Measurements from ENCODE around the gene LMO7. TPM values are rescaled to one million over a fixed set of nuclear protein-coding genes. Genes with fewer than 3 reads are reported as not detected.

The LMO7 gene
- total RNA-seq, 1 experiment from 2014 or later, result 20.4 TPM

DNA sequence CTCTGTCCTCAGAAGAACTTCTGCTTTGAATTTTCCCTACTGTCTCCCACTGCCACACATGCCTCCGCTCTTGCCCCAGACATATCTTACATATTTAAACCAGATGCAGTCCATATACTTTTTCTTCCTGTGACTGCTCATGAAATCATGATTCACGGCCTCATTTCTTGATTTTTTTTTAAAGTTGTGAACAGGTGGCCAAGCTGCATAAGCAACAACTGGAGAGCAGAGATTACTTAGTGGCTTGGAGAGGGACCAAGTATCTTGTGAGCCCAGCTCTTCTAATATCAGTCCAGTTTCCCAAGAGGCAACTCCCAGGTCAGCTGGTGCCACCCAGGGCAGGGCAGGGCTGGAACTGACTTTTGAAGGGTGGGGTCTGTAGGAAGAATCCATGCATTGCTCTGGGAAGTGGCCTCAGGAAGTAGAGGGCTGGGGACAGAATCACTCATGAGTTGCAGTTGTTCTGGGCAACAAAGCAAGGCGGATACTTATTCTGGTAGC is 152.4 kb downstream of the LMO7 start:
- Histone ChIP-seq H3K4ac (ENCODE audit: low read depth, low read length) (no peak overlapping the region), H3K9ac (ENCODE audit: extremely low read depth, insufficient read length, low read length) (no peak overlapping the region), H3K4me2 (ENCODE audit: insufficient read depth, insufficient read length, low read length) (no peak overlapping the region), H3K23me2 (ENCODE audit: insufficient read length, low read depth, low read length, poor library complexity, severe bottlenecking) (no peaks in the 10 kb centered on the region), H4K5ac (ENCODE audit: insufficient read length, low read depth, low read length) (no peak overlapping the region), H4K8ac (replicated peaks; ENCODE audit: insufficient read length, low read depth, low read length) (no peak overlapping the region), H3K56ac (ENCODE audit: insufficient read length, low read depth, low read length) (no peak overlapping the region), H2BK12ac (ENCODE audit: insufficient read length, low read depth, low read length) (no peak overlapping the region), H2BK120ac (ENCODE audit: low read depth, low read length, poor library complexity, severe bottlenecking) (no peak overlapping the region), H3K27me3 (ENCODE audit: insufficient read depth, low read length) (no peaks in the 10 kb centered on the region), H3T11ph (ENCODE audit: low read length) (no peak overlapping the region), H2AK5ac (ENCODE audit: insufficient read length, low read length) (no peak overlapping the region), H2BK20ac (ENCODE audit: low read depth, low read length, poor library complexity, severe bottlenecking) (no peak overlapping the region), H3K79me1 (ENCODE audit: insufficient read depth, low read depth, low read length, poor library complexity, severe bottlenecking) (no peaks in the 10 kb centered on the region), H3K18ac (ENCODE audit: insufficient read length, low read depth, low read length) (no peak overlapping the region), H3K27ac (ENCODE audit: insufficient read length, low read depth, low read length) (no peak overlapping the region), H3K79me2 (ENCODE audit: insufficient read depth, low read length) (no peaks in the 10 kb centered on the region), H2BK15ac (ENCODE audit: low read depth, low read length) (no peak overlapping the region), H3K9me3 (ENCODE audit: control insufficient read depth, low read depth, low read length) (no peaks in the 10 kb centered on the region), H3K14ac (ENCODE audit: insufficient read depth, low read length) (no peak overlapping the region), H2BK5ac (ENCODE audit: insufficient read length, low read length) (no peak overlapping the region), H3K23ac (ENCODE audit: insufficient read length, low read depth, low read length) (no peak overlapping the region), H4K91ac (ENCODE audit: insufficient read length, low read depth, low read length) (no peak overlapping the region), H4K20me1 (ENCODE audit: control insufficient read depth, insufficient read depth, insufficient read length) (no peaks in the 10 kb centered on the region), H2AFZ (ENCODE audit: low read length) (no peak overlapping the region), H3K4me1 (ENCODE audit: insufficient read depth, low read length) (no peaks in the 10 kb centered on the region)
- Mint-ChIP-seq H3K27me3 (ENCODE audit: low read depth) (no peaks in the 10 kb centered on the region), H3K9me3 (no peaks in the 10 kb centered on the region), H3K4me3 (no peak overlapping the region), H3K36me3 (ENCODE audit: insufficient read depth in 1 of 3, low read depth in 3 of 3) (no peaks in the 10 kb centered on the region), H3K4me1 (peaks cover 10 to 16% of the 10 kb centered on the region in 2 experiments), H3K27ac (no peak overlapping the region)
- no peak for DNase-seq
- TF ChIP-seq, protein P1, sequence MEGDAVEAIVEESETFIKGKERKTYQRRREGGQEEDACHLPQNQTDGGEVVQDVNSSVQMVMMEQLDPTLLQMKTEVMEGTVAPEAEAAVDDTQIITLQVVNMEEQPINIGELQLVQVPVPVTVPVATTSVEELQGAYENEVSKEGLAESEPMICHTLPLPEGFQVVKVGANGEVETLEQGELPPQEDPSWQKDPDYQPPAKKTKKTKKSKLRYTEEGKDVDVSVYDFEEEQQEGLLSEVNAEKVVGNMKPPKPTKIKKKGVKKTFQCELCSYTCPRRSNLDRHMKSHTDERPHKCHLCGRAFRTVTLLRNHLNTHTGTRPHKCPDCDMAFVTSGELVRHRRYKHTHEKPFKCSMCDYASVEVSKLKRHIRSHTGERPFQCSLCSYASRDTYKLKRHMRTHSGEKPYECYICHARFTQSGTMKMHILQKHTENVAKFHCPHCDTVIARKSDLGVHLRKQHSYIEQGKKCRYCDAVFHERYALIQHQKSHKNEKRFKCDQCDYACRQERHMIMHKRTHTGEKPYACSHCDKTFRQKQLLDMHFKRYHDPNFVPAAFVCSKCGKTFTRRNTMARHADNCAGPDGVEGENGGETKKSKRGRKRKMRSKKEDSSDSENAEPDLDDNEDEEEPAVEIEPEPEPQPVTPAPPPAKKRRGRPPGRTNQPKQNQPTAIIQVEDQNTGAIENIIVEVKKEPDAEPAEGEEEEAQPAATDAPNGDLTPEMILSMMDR (conservative IDR thresholded peaks at IDR 0.05), result no peak
- no CpG with 5 or more reads among the region's 3 CpGs for WGBS (ENCODE audit: extremely low coverage, insufficient read length, low lambda C conversion rate)
